GM18511 (cell line): Measurements from ENCODE around the gene SAXO1.
"Not testable (repeated sequence)": the region's sequence is repeated elsewhere in the genome, so short reads cannot be mapped to it uniquely, and the experiment has no call there.

Experiments used
- ATAC-seq: cut with Tn5 transposase; IDR thresholded peaks from one replicate; pipeline ENCODE4 v1.9.1; 2021; ENCODE audit warnings: mild to moderate bottlenecking, moderate library complexity; ENCODE audit not compliant: unreplicated experiment

Gene SAXO1

GRCh38 chr9:19000133-19000532 is 32.9 kb downstream of the SAXO1 start:
- ATAC-seq: no peak

GRCh38 chr9:18999173-18999785 is 33.7 kb downstream of the SAXO1 start:
- no peak for ATAC-seq

- no peak for ATAC-seq
These were observed 35.9 kb downstream of the SAXO1 start for GRCh38 chr9:18997151-18997550.

GRCh38 chr9:18996211-18996610 is 36.8 kb downstream of the SAXO1 start:
- ATAC-seq: no peak

GRCh38 chr9:18994263-18994916 is 38.6 kb downstream of the SAXO1 start:
- ATAC-seq: no peak

GRCh38 chr9:18991197-18991596 is 41.8 kb downstream of the SAXO1 start:
- ATAC-seq: not testable (repeated sequence)

GRCh38 chr9:18990494-18990893 is 42.5 kb downstream of the SAXO1 start:
- no peak for ATAC-seq

GRCh38 chr9:18989865-18990264 is 43.1 kb downstream of the SAXO1 start:
- no peak for ATAC-seq

- no peak for ATAC-seq
These were observed 43.9 kb downstream of the SAXO1 start for GRCh38 chr9:18989097-18989496.

GRCh38 chr9:18988003-18988402 is 45.0 kb downstream of the SAXO1 start:
- ATAC-seq: no peak

GRCh38 chr9:18985996-18986395 is 47.0 kb downstream of the SAXO1 start:
- ATAC-seq: no peak

GRCh38 chr9:18985464-18985951 is 47.5 kb downstream of the SAXO1 start:
- ATAC-seq: no peak

GRCh38 chr9:18982262-18982620 is 50.8 kb downstream of the SAXO1 start:
- no peak for ATAC-seq

GRCh38 chr9:18981476-18982261 is 51.3 kb downstream of the SAXO1 start:
- no peak for ATAC-seq

- no peak for ATAC-seq
These were observed 52.8 kb downstream of the SAXO1 start for GRCh38 chr9:18980189-18980588.

GRCh38 chr9:18979367-18979766 is 53.6 kb downstream of the SAXO1 start:
- no peak for ATAC-seq

- no peak for ATAC-seq
These were observed 54.8 kb downstream of the SAXO1 start for GRCh38 chr9:18978188-18978587.

GRCh38 chr9:18976709-18977531 is 56.1 kb downstream of the SAXO1 start:
- no peak for ATAC-seq

- ATAC-seq: no peak
These were observed 56.7 kb downstream of the SAXO1 start for GRCh38 chr9:18976221-18976708.

GRCh38 chr9:18973348-18973747 is 59.7 kb downstream of the SAXO1 start:
- no peak for ATAC-seq

GRCh38 chr9:18972675-18973074 is 60.3 kb downstream of the SAXO1 start:
- ATAC-seq: no peak
